ENCODE measurements around the gene HMGXB4. TPM values are rescaled to one million over a fixed set of nuclear protein-coding genes. Genes with fewer than 3 reads are reported as not detected.
A peak's percentile ranks its signal among the peaks of the same experiment; 100 is the strongest.

HMGXB4 gene
- total and polyA plus RNA-seq, 2 of the 13 experiments (the other 11 are each of a cell fraction or from before 2014, with no cell fraction given): 13.9 to 16.3 TPM

DNA sequence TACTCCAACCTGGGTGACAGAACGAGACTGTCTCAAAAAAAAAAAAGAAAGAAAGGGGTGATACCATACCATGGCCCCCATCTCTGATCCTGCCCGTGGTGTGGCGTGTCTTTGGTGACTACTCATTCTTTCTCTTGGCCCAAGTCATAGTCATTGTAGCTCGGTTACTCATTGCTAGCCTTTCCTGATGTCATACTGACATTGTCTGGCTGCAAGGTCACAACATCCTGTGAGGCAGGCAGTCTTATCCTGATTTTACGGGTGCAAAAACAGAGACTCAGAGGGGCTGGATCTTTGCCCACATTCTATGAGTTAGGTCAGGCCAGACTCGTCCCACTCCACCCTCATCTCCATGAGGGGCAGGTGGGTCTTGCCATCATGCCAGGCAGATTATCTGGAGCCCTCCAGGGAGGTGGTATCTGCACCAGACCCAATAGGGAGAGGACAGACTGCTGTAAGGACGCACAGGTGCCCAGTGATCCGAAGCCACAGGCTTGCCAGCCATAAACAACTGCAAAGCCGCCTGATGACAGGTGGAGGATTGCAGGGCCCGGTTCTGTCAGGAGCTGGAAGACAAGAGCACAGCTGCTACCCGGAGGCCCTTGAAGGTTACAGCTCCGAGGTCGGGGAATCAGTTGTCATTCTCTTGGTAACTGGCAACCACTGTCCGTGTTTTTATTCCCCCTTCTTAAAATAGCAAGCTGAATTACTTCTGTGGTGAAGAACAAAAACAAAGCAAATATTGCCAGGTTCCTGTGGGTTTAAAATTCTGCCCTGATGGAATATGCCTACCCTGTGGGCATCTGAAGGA is 56.2 kb downstream of the HMGXB4 start:
- in situ Hi-C loops (cut with HindIII; ENCODE audit: extremely low pct_ligation_motif_present, low pct_unique_long_range_greater_than_20kb) (no loop called here), intact Hi-C loops (cut with micrococcal nuclease; ENCODE audit: unreplicated experiment) (no loop called here)
- Histone ChIP-seq H2AFZ (ENCODE audit: low read length) (no peak overlapping the region), H3K4me1 (ENCODE audit: insufficient read depth, low read length) (peaks cover 47% of the 10 kb centered on the region), H4K20me1 (ENCODE audit: insufficient read depth, low read length) (no peaks in the 10 kb centered on the region), H3K4me3 (replicated peaks in 1 of 3; ENCODE audit: insufficient read depth in 1 of 3, low read depth in 2 of 3, low read length in 3 of 3) (no peak overlapping the region), H3K9ac (ENCODE audit: insufficient read depth, low read depth, low read length) (peak overlapping the region; percentile 20; the same call in 1 of the 2 replicates), H3K27me3 (ENCODE audit: control insufficient read depth in 1 of 2, insufficient read depth in 2 of 2, low read length in 2 of 2) (no peaks in the 10 kb centered on the region), H3K9me3 (ENCODE audit: low read length) (no peaks in the 10 kb centered on the region), H3K36me3 (replicated peaks in 1 of 2; ENCODE audit: control insufficient read depth in 1 of 2, insufficient read depth in 2 of 2, low read length in 2 of 2) (peaks cover 16 to 20% of the 10 kb centered on the region in 2 experiments; a peak in 4 of 5 replicates), H3K27ac (ENCODE audit: extremely low read length, insufficient read depth, low read length) (peak overlapping the region; percentile 82), H3K79me2 (ENCODE audit: insufficient read depth, low read length) (peaks cover 34% of the 10 kb centered on the region), H3K4me2 (ENCODE audit: low read depth, low read length) (peak overlapping the region; percentile 71; the same call in 1 of the 2 replicates)
- BruUV-seq (replicated peaks): no TSS peak
- 72% methylated on average over 10 of the region's 14 CpGs for WGBS (ENCODE audit: low lambda C conversion rate)
- peak; percentile 70 for DNase-seq (ENCODE audit: low spot score)
- ChIA-PET POLR2A (interaction anchor here (1.8 to 5.5 kb wide), 2 partner anchors 12 to 15 kb away, joined by 11 to 126 read pairs; partner anchors contain the start of gene TOM1), CTCF (ENCODE audit: low intra/inter-chr PET ratio, low total read pairs) (no interaction called here)
- ATAC-seq: peak; percentile 13; the same call in 1 of the 3 replicates
- FAIRE-seq: no peak
- TF ChIP-seq, protein P1, sequence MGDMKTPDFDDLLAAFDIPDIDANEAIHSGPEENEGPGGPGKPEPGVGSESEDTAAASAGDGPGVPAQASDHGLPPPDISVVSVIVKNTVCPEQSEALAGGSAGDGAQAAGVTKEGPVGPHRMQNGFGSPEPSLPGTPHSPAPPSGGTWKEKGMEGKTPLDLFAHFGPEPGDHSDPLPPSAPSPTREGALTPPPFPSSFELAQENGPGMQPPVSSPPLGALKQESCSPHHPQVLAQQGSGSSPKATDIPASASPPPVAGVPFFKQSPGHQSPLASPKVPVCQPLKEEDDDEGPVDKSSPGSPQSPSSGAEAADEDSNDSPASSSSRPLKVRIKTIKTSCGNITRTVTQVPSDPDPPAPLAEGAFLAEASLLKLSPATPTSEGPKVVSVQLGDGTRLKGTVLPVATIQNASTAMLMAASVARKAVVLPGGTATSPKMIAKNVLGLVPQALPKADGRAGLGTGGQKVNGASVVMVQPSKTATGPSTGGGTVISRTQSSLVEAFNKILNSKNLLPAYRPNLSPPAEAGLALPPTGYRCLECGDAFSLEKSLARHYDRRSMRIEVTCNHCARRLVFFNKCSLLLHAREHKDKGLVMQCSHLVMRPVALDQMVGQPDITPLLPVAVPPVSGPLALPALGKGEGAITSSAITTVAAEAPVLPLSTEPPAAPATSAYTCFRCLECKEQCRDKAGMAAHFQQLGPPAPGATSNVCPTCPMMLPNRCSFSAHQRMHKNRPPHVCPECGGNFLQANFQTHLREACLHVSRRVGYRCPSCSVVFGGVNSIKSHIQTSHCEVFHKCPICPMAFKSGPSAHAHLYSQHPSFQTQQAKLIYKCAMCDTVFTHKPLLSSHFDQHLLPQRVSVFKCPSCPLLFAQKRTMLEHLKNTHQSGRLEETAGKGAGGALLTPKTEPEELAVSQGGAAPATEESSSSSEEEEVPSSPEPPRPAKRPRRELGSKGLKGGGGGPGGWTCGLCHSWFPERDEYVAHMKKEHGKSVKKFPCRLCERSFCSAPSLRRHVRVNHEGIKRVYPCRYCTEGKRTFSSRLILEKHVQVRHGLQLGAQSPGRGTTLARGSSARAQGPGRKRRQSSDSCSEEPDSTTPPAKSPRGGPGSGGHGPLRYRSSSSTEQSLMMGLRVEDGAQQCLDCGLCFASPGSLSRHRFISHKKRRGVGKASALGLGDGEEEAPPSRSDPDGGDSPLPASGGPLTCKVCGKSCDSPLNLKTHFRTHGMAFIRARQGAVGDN (CRISPR knock-in tag; IDR thresholded peaks at IDR 0.05): no peak
- TF ChIP-seq RARA (CRISPR knock-in tag; IDR thresholded peaks at IDR 0.05): peak; percentile 27; the same call in 1 of the 2 replicates
- TF ChIP-seq POLR2A (IDR thresholded peaks at IDR 0.05; ENCODE audit: insufficient read depth in 1 of 2, low read depth in 2 of 2, low read length in 2 of 2): peak in 1 of 2 experiments; percentile 15; a peak in 1 of 4 replicates
- TF ChIP-seq, protein P2, sequence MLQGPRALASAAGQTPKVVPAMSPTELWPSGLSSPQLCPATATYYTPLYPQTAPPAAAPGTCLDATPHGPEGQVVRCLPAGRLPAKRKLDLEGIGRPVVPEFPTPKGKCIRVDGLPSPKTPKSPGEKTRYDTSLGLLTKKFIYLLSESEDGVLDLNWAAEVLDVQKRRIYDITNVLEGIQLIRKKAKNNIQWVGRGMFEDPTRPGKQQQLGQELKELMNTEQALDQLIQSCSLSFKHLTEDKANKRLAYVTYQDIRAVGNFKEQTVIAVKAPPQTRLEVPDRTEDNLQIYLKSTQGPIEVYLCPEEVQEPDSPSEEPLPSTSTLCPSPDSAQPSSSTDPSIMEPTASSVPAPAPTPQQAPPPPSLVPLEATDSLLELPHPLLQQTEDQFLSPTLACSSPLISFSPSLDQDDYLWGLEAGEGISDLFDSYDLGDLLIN (CRISPR knock-in tag; IDR thresholded peaks at IDR 0.05; ENCODE audit: borderline replicate concordance): no peak
- TF ChIP-seq, protein P3, sequence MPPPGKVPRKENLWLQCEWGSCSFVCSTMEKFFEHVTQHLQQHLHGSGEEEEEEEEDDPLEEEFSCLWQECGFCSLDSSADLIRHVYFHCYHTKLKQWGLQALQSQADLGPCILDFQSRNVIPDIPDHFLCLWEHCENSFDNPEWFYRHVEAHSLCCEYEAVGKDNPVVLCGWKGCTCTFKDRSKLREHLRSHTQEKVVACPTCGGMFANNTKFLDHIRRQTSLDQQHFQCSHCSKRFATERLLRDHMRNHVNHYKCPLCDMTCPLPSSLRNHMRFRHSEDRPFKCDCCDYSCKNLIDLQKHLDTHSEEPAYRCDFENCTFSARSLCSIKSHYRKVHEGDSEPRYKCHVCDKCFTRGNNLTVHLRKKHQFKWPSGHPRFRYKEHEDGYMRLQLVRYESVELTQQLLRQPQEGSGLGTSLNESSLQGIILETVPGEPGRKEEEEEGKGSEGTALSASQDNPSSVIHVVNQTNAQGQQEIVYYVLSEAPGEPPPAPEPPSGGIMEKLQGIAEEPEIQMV (CRISPR knock-in tag; IDR thresholded peaks at IDR 0.05; ENCODE audit: low read depth): no peak
- TF ChIP-seq SOX5 (CRISPR knock-in tag; IDR thresholded peaks at IDR 0.05; ENCODE audit: borderline replicate concordance): peak; percentile 43; the same call in 1 of the 2 replicates
- no peak for TF ChIP-seq KLF13 (CRISPR knock-in tag; IDR thresholded peaks at IDR 0.05)
- TF ChIP-seq ZNF547 (CRISPR knock-in tag; IDR thresholded peaks at IDR 0.05): no peak
- peak; percentile 46 for TF ChIP-seq ETV5 (CRISPR knock-in tag; IDR thresholded peaks at IDR 0.05; ENCODE audit: borderline replicate concordance)
- TF ChIP-seq, protein P4, sequence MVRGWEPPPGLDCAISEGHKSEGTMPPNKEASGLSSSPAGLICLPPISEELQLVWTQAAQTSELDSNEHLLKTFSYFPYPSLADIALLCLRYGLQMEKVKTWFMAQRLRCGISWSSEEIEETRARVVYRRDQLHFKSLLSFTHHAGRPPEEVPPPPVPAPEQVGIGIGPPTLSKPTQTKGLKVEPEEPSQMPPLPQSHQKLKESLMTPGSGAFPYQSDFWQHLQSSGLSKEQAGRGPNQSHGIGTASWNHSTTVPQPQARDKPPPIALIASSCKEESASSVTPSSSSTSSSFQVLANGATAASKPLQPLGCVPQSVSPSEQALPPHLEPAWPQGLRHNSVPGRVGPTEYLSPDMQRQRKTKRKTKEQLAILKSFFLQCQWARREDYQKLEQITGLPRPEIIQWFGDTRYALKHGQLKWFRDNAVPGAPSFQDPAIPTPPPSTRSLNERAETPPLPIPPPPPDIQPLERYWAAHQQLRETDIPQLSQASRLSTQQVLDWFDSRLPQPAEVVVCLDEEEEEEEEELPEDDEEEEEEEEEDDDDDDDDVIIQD (CRISPR knock-in tag; IDR thresholded peaks at IDR 0.05; ENCODE audit: low read depth): 0 out of 2 replicates have a peak, but pooled peaks have one; percentile 21
- TF ChIP-seq ZNF644 (CRISPR knock-in tag; IDR thresholded peaks at IDR 0.05; ENCODE audit: low read depth): 0 out of 2 replicates have a peak, but pooled peaks have one; percentile 7
- no peak for TF ChIP-seq GZF1 (CRISPR knock-in tag; IDR thresholded peaks at IDR 0.05)
- peak; percentile 64 for TF ChIP-seq FOSL2 (CRISPR knock-in tag; IDR thresholded peaks at IDR 0.05)

Measured in HepG2 (cell line).